ENCODE measurements around the gene HOXC4. TPM values are rescaled to one million over a fixed set of nuclear protein-coding genes. Genes with fewer than 3 reads are reported as not detected.

HOXC4 gene
- total RNA-seq, 1 donor from 2014 or later: not detected

DNA sequence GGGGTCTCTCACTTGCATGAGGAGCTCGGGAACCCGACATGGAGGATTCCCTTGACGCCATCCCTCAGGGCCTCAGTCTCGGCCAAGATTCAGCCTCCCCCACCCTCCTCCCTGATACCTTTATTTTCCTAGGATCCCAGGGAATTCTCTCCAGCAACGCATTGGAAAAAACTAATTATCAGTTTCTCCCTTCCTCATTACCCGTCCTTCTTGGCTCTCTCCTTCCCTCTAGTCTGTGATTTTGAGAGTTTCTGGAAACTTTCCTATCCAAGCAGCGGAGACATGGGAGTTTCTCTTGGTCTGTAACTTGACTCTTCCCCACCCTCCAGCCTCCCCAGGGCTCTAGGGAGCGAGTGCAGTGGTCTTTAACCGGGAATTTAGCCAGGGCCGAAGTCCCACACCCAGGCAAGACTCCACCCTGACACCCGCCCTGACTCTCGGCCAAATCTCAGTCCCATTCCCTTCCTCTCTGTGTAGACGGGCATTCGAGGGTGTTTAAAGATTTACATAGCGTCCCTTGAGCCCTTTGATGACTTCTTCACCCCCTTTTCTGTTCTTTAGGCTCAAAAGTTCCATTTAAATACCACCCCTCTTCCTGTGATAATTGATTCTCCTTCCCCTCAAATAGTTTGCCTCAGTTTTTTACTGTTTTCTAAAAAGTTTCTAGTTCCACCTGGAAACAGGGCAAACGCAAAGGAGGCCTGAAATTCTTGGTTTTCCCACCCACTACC, 14.1 kb upstream of the HOXC4 start:
- no peak overlapping the region for H3K4me3 ChIP-seq (ENCODE audit: insufficient read depth, low read depth, low read length)
- H3K27me3 ChIP-seq (ENCODE audit: insufficient read depth, low read length): peaks cover 75% of the 10 kb centered on the region
- no peaks in the 10 kb centered on the region for H3K4me1 Mint-ChIP-seq (ENCODE audit: low read depth, unreplicated experiment)
- TF ChIP-seq EZH2 (IDR thresholded peaks at IDR 0.05; ENCODE audit: insufficient read depth, low read length): no peak
- DNase-seq (ENCODE audit: low read depth) (no peak), FAIRE-seq (no peak)
- H3K4me3 Mint-ChIP-seq (ENCODE audit: unreplicated experiment): no peak overlapping the region
- H3K9me3 ChIP-seq (ENCODE audit: insufficient read depth, low read depth, low read length): peaks cover 3% of the 10 kb centered on the region
- H2AFZ ChIP-seq (ENCODE audit: low read depth, low read length): no peak overlapping the region
- H3K36me3 Mint-ChIP-seq (ENCODE audit: low read depth, unreplicated experiment): peaks cover 2% of the 10 kb centered on the region
- H3K27ac ChIP-seq (ENCODE audit: low read depth, low read length): no peak overlapping the region
- H4K20me1 ChIP-seq (ENCODE audit: insufficient read depth, low read length): no peaks in the 10 kb centered on the region
- H3K79me2 ChIP-seq (ENCODE audit: insufficient read depth, low read length): no peaks in the 10 kb centered on the region
- H3K27me3 Mint-ChIP-seq (ENCODE audit: low read depth, unreplicated experiment): peaks cover 97% of the 10 kb centered on the region
- no peaks in the 10 kb centered on the region for H3K4me1 ChIP-seq (ENCODE audit: insufficient read depth, low read length)
- peaks cover 22% of the 10 kb centered on the region for H3K9me3 Mint-ChIP-seq (ENCODE audit: unreplicated experiment)
- H3K36me3 ChIP-seq (ENCODE audit: insufficient read depth, low read length): no peaks in the 10 kb centered on the region
- H3K4me2 ChIP-seq (ENCODE audit: low read length): no peak overlapping the region
- no peak overlapping the region for H3K9ac ChIP-seq (ENCODE audit: low read length)
- H3K27ac Mint-ChIP-seq (ENCODE audit: unreplicated experiment): no peak overlapping the region

DNA sequence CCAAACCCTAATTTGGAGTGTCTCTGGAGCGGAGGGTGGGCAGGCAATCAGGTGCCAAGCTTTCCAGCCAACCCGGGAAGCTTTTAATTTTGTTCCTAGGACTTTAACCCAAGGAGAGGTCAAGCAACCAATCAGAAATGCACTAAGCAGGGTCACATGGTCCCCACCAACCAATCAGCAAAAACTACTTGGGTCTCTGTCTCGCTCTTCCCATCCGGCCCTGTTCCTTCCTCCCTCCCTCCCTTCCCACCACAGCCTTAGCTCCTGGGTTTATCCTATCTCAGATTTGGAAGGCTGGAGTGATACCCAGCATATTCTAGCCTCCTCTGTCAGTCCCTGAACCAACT, 13.5 kb upstream of the HOXC4 start:
- Histone ChIP-seq H2AFZ (ENCODE audit: low read depth, low read length) (no peak overlapping the region), H3K27me3 (ENCODE audit: insufficient read depth, low read length) (peaks cover 76% of the 10 kb centered on the region), H3K4me3 (ENCODE audit: insufficient read depth, low read depth, low read length) (no peak overlapping the region), H3K4me2 (ENCODE audit: low read length) (no peak overlapping the region), H4K20me1 (ENCODE audit: insufficient read depth, low read length) (no peaks in the 10 kb centered on the region), H3K79me2 (ENCODE audit: insufficient read depth, low read length) (no peaks in the 10 kb centered on the region), H3K36me3 (ENCODE audit: insufficient read depth, low read length) (no peaks in the 10 kb centered on the region), H3K9me3 (ENCODE audit: insufficient read depth, low read depth, low read length) (peaks cover 3% of the 10 kb centered on the region), H3K4me1 (ENCODE audit: insufficient read depth, low read length) (no peaks in the 10 kb centered on the region), H3K9ac (ENCODE audit: low read length) (no peak overlapping the region), H3K27ac (ENCODE audit: low read depth, low read length) (no peak overlapping the region)
- no peak for DNase-seq (ENCODE audit: low read depth)
- H3K9me3 Mint-ChIP-seq (ENCODE audit: unreplicated experiment): peaks cover 19% of the 10 kb centered on the region
- H3K36me3 Mint-ChIP-seq (ENCODE audit: low read depth, unreplicated experiment): peaks cover 2% of the 10 kb centered on the region
- no peak overlapping the region for H3K27ac Mint-ChIP-seq (ENCODE audit: unreplicated experiment)
- H3K4me3 Mint-ChIP-seq (ENCODE audit: unreplicated experiment): no peak overlapping the region
- H3K4me1 Mint-ChIP-seq (ENCODE audit: low read depth, unreplicated experiment): no peaks in the 10 kb centered on the region
- TF ChIP-seq EZH2 (IDR thresholded peaks at IDR 0.05; ENCODE audit: insufficient read depth, low read length): no peak
- TF ChIP-seq, protein P1, sequence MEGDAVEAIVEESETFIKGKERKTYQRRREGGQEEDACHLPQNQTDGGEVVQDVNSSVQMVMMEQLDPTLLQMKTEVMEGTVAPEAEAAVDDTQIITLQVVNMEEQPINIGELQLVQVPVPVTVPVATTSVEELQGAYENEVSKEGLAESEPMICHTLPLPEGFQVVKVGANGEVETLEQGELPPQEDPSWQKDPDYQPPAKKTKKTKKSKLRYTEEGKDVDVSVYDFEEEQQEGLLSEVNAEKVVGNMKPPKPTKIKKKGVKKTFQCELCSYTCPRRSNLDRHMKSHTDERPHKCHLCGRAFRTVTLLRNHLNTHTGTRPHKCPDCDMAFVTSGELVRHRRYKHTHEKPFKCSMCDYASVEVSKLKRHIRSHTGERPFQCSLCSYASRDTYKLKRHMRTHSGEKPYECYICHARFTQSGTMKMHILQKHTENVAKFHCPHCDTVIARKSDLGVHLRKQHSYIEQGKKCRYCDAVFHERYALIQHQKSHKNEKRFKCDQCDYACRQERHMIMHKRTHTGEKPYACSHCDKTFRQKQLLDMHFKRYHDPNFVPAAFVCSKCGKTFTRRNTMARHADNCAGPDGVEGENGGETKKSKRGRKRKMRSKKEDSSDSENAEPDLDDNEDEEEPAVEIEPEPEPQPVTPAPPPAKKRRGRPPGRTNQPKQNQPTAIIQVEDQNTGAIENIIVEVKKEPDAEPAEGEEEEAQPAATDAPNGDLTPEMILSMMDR (IDR thresholded peaks at IDR 0.05; ENCODE audit: insufficient read depth, low read depth, low read length): no peak
- H3K27me3 Mint-ChIP-seq (ENCODE audit: low read depth, unreplicated experiment): peaks cover 99% of the 10 kb centered on the region
- no peak for FAIRE-seq

DNA sequence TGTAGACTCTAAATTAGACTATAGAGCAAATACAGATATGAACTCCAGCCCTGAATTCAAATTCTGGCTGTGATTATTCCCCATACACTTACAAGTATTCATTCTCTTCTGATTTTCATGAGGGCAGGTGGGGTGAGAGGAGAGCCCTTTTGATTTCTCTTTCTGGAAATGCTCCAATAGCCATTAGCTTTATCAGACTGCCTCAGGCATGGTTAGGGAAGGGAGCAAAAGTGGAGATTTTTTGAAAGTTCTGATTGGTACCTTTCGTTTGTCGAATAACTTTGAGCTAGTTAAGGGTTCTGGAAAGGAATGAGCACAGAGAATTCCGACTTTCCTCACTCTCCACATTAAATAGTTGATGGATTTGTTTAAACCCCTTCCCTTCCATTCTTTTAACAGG, 13.0 kb upstream of the HOXC4 start:
- no peak for FAIRE-seq
- Histone ChIP-seq H3K4me3 (ENCODE audit: insufficient read depth, low read depth, low read length) (no peak overlapping the region), H2AFZ (ENCODE audit: low read depth, low read length) (no peak overlapping the region), H3K9me3 (ENCODE audit: insufficient read depth, low read depth, low read length) (peaks cover 3% of the 10 kb centered on the region), H3K27me3 (ENCODE audit: insufficient read depth, low read length) (peaks cover 77% of the 10 kb centered on the region), H3K9ac (ENCODE audit: low read length) (no peak overlapping the region), H3K27ac (ENCODE audit: low read depth, low read length) (no peak overlapping the region), H4K20me1 (ENCODE audit: insufficient read depth, low read length) (no peaks in the 10 kb centered on the region), H3K4me1 (ENCODE audit: insufficient read depth, low read length) (no peaks in the 10 kb centered on the region), H3K4me2 (ENCODE audit: low read length) (no peak overlapping the region), H3K79me2 (ENCODE audit: insufficient read depth, low read length) (no peaks in the 10 kb centered on the region), H3K36me3 (ENCODE audit: insufficient read depth, low read length) (no peaks in the 10 kb centered on the region)
- TF ChIP-seq, protein P1 (IDR thresholded peaks at IDR 0.05; ENCODE audit: insufficient read depth, low read depth, low read length): no peak
- no peak for TF ChIP-seq EZH2 (IDR thresholded peaks at IDR 0.05; ENCODE audit: insufficient read depth, low read length)
- Mint-ChIP-seq H3K36me3 (ENCODE audit: low read depth, unreplicated experiment) (peaks cover 2% of the 10 kb centered on the region), H3K4me1 (ENCODE audit: low read depth, unreplicated experiment) (no peaks in the 10 kb centered on the region), H3K9me3 (ENCODE audit: unreplicated experiment) (peaks cover 18% of the 10 kb centered on the region), H3K4me3 (ENCODE audit: unreplicated experiment) (no peak overlapping the region), H3K27me3 (ENCODE audit: low read depth, unreplicated experiment) (peaks cover 99% of the 10 kb centered on the region), H3K27ac (ENCODE audit: unreplicated experiment) (no peak overlapping the region)
- DNase-seq (ENCODE audit: low read depth): no peak
